Measurements from ENCODE around the gene FAM204A.

Gene FAM204A

DNA sequence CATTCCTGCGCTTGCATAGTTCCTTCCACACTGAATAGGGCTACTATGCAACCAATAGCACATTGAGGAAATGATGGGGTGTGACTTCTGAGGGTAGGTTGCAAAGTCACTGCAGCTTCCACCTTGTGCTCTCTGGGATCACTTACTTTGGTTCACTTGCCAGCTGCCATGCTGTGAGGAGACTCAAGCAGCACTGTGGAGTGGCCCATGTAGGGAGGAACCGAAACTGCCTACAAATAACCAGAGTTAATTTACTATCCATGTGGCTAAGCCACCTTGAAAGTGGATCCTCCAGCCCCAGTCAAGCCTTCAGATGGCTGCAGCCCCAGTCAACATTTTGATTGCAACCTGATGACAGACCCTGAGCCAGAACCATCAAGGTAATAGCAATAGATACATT is 64.3 kb downstream of the FAM204A start:
- DNase-seq = no peak

- no peak for DNase-seq
These were observed 65.4 kb downstream of the FAM204A start for GRCh38 chr10:118276727-118277126.

DNA sequence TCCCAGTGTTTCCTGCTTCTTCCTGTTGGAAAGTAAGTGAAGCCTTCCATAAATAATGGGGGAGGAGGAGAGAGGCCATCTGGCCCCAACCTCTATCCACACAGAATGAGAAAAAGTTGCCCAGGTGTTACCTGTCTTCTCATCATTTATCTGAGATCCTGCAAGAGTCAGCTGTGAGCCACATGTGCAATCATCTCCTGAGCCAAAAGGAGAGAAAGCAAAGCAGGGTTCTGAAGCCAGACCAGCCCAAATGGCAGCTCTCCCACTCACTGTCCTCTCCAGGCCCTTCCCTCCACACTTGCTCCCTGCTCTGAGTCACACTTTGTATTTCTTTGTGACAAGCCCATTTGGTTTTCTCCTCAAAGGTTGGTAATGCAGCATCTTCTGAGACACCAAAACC is 65.9 kb downstream of the FAM204A start:
- no peak for DNase-seq

GRCh38 chr10:118273662-118274061 is 68.5 kb downstream of the FAM204A start:
- no peak for DNase-seq

DNA sequence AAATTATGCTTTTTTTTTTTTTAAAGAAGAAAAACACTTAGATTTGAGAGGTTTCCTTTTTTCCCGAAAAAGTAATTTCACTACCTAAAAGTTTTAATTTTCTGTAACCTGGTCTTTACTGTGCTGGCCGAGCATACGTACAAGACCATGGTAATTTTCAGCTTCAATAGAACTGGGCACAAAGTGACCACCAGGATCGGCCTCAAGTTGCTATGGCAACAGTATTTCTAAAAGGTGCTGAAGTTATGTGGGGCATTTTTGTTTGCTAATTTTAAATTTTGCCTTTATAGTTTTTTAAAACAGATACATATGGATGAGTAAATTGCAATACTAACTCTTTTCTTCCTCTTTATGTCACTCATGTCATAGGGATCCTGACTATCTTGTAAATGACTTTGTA is 69.4 kb downstream of the FAM204A start:
- no peak for DNase-seq

GRCh38 chr10:118272149-118272721 is 69.9 kb downstream of the FAM204A start:
- DNase-seq = no peak

DNA sequence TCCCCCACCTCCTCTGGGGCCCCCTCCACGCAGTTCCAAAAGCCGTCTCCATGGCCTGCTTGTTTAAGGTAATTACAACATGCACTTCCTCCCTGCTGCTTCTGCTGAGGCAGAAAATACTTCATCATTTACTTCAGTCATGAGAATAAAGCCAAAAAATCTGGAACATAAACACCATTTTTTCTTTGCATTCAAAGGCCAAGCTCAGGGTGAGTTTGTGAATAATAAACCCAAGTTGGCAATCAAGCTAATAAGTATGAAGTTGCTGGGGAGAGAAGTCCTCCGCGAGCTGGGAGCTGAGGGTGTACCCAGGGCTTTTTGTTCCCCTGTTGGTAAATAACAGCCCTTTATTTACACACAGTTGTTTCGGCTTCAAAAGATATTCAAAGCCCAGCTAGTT is 70.5 kb downstream of the FAM204A start:
- no peak for DNase-seq

DNA sequence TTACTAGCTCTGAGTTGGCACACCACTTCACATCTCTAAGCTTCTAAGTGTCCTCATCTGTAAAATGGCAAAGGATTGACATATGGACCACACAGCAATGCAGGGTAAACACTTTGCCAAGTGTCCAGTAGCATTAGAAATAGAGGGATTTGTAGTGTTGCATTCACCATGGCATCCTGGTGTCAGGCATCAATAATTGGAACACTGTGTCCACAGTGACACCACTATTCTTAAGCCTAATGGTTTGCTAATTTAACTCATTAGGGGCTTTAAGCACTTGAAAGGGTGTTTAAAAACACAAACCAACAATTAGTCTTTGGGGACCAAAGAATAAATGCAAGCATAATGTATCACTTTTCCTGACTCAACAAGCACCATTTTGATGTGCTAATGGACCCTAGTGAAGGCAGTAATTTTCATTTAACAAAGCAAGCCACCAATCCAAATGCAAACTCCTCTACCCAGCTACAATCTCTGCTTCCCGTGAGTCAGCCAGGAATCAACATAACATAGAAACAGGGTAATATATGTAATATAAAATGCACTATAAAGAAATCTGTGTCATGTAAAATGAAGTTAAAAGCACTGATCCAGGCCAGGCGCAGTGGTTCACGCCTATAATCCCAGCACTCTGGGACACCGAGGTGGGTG is 75.9 kb downstream of the FAM204A start:
- no peak for DNase-seq

DNA sequence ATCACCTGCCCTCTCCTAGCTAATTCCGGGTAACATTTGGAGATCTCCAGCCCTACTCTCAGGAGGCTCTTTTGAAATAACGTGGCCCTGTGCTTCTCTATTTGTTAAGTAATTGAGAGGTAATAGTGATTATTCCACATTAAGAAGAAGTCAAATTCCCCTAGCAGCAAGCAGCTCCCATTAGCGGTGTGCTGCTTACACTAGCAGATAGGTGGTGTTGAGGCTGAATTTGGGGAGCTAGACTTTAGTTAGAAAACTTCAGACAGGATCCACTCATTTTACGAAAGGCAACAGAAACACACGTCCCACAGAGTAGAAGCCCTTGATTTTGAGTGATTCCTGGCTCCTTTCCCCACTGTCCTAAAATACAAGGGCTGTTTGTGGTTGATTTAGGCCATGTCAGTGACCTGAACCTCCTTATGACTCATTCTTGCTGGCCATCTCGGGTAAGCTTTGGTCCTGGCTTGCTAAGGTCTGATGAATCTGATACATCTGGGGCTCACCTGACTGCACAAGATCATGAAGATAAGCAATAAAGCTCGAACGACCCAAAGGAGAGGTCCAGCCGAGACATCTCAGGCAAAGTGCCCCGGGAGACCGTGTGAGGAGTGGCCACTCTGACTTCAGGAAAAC is 77.2 kb downstream of the FAM204A start:
- no peak for DNase-seq

GRCh38 chr10:118264252-118264651 is 77.9 kb downstream of the FAM204A start:
- no peak for DNase-seq

DNA sequence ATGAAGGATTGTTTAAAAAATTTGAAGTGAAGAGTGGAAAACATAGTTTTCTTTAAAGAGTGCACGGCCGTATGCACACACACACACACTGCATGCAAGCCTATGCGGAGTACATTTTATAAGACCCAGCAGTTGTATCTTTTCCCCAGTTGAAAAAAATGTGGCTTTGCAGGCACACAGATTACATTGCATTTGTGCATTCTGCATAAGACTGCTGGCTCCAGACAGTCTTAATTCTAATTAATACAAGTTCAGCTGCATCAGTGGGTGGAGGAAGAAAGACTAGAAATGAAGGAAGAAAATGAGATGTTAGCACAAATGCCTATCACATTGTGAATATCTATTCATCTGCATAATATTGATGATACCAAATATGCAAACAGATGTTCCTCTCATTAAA is 79.6 kb downstream of the FAM204A start:
- DNase-seq = no peak

DNA sequence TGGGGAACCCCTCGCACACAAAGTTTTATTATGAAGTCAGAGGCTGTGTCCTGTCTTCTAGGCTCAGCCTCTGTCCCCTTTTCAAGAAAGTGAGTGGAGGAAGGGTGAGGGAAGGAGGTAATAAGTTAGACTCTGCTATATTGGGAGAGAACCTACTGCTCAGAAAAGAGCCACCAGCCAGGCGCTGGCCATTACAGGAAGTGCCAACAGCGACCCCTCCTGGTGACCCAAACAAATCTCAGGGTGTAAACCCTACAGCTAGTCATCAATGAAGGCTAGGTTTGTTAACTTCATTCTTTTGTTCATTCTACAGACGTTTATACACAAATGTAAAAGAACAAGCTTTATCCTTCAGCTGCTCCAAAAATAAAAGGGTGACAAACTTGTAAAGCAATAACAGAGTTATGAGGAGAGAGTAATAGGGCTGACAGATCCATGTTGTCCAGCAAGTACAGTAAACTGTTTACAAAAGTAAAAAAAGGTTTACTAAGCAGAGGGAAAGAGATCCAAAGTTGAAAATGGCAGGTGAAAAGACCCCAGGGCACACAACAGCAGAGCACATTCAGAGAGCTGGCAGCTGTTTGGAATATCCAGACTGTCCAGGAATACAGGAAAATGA is 82.7 kb downstream of the FAM204A start:
- DNase-seq = peak in 1 of 2 experiments; percentile 10

DNA sequence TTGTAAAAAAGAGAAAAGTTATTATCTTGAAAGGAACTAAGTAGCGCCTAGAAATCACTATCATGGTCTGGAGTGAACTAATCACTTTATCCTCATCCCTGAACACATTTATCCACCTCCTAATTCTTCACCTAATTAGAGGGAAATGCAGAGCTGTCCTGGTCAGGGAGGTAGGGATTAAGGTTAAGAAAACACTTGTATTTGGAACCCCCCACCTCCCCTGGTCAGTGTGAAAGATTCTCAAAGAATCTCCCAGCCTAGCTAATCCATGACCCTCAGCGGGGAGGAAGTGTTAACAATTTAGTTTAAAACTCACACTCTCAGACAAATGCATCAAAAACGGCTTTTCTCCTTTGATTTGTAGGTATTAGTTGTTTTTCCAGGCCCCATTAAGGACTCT is 83.8 kb downstream of the FAM204A start:
- DNase-seq = no peak

GRCh38 chr10:118256825-118257570 is 85.1 kb downstream of the FAM204A start:
- no peak for DNase-seq

GRCh38 chr10:118256209-118256608 is 85.9 kb downstream of the FAM204A start:
- DNase-seq = no peak

DNA sequence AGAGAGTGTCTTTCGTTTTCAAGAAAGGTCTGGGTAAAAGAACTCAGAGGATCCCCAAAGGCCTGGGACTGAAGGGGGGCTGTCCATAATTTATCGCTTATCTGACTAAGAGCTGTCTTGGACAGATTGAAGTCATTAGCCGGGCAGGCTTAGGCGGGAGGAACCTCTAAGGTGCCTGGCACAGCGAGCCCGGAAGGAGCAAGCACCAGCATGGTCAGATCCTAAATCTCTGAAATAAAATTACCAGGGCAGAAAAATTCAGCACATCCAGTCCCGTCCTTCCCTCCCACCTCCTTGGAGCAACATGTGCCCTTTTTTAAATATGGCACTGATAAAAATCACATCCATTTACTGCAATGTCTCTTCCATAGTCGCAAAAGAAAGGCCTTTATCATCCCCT is 86.8 kb downstream of the FAM204A start:
- no peak for DNase-seq

DNA sequence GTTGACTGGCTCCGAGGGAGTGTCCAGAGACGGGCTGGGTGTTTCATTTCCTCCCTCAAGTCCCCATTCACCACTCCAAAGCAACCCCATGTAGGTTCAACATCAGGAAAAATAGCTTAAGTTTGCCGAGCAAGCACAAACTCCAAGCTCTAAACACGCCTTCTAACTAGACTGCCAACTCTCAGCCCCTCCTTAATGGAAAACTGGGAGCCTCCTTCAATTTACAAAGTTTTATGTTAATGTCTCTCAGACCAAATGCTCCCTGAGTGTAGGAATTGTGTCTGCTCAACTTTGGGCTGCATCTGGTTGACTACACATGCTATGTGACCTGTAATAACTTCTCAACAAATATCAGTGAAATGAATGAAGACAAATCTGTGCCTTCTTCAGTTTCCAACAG is 87.5 kb downstream of the FAM204A start:
- no peak for DNase-seq

DNA sequence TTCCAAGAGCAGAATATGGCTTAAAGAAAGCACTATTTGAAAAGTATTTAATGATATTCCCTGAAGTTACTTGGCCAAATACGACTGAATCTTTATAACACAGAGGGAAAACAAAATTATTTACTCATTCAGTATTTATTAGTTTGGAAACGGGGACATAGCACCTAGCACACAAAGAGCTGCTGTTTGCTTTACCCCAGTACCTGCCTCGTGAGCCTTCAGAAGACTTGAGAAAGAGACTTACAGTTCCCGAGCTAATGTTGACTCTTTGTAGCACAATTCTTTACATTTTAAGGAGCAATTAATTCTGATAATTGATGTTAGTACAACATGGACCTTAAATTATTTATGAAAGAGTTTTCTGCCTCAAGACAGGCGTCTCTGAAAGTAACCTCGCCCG is 88.7 kb downstream of the FAM204A start:
- DNase-seq = no peak

DNA sequence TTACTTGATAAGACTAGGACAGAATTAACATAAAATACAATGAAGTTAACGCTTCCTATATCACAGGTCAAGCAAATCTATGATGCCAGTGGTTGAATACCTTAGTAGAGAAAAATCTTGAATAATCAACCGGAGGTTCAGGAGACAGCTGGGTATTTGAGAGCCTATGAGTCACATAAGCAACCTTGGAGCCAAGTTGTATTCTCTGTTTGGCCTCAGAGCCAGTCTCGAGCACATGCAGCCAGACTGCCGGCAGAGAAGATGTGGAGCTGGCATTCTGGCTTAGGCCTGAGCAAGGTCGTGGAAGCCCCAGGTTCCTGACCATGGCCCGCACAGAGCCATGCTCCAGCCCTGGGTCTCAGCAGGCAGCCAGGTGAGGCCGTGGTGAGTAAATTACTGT is 90.3 kb downstream of the FAM204A start:
- no peak for DNase-seq

GRCh38 chr10:118249714-118250113 is 92.4 kb downstream of the FAM204A start:
- no peak for DNase-seq
